ENCODE measurements around the gene ECE1. TPM values are rescaled to one million over a fixed set of nuclear protein-coding genes. Genes with fewer than 3 reads are reported as not detected.

The ECE1 gene
- total RNA-seq, 4 donors from 2014 or later, result 45.6 to 175 (median 59.1) TPM

- H3K9me3 ChIP-seq, result no peaks in the 10 kb centered on the region
- H3K4me3 ChIP-seq, result no peak overlapping the region
- no peaks in the 10 kb centered on the region for H3K27me3 ChIP-seq
- H3K27ac ChIP-seq, result peak overlapping the region; percentile 85 to 93
- H3K36me3 ChIP-seq, result no peaks in the 10 kb centered on the region
- intact Hi-C loops (cut with DNase I; ENCODE audit: low total_unique reads), result no loop called here
- TF ChIP-seq POLR2A (IDR thresholded peaks at IDR 0.05) (no peak), CTCF (IDR thresholded peaks at IDR 0.05) (no peak)
- peaks cover 27 to 49% of the 10 kb centered on the region in 2 donors for H3K4me1 ChIP-seq
- no peak for DNase-seq
These were observed 30.3 kb upstream of the ECE1 start for GRCh38 chr1:21320410-21321108.

- H3K27ac ChIP-seq, result peak overlapping the region; percentile 85 to 93
- H3K9me3 ChIP-seq, result no peaks in the 10 kb centered on the region
- no peak overlapping the region for H3K4me3 ChIP-seq
- TF ChIP-seq CTCF (IDR thresholded peaks at IDR 0.05) (no peak), POLR2A (IDR thresholded peaks at IDR 0.05) (no peak)
- peak in 1 of 2 donors; percentile 49 for DNase-seq
- H3K4me1 ChIP-seq, result peaks cover 20 to 44% of the 10 kb centered on the region in 2 donors
- no peaks in the 10 kb centered on the region for H3K36me3 ChIP-seq
- intact Hi-C loops (cut with DNase I; ENCODE audit: low total_unique reads), result no loop called here
- no peaks in the 10 kb centered on the region for H3K27me3 ChIP-seq
These were observed 29.5 kb upstream of the ECE1 start for GRCh38 chr1:21319447-21320407.

GRCh38 chr1:21318714-21319159 lies 28.5 kb upstream of the ECE1 start:
- Histone ChIP-seq H3K27ac (peak overlapping the region; percentile 85 to 93), H3K9me3 (no peaks in the 10 kb centered on the region), H3K36me3 (no peaks in the 10 kb centered on the region), H3K4me3 (no peak overlapping the region), H3K4me1 (peaks cover 20 to 52% of the 10 kb centered on the region in 2 donors), H3K27me3 (no peaks in the 10 kb centered on the region)
- intact Hi-C loops (cut with DNase I; ENCODE audit: low total_unique reads), result no loop called here
- DNase-seq, result peak; percentile 99
- peak in 1 of 2 donors; percentile 31 for TF ChIP-seq POLR2A (IDR thresholded peaks at IDR 0.05)
- no peak for TF ChIP-seq CTCF (IDR thresholded peaks at IDR 0.05)

- no peak for DNase-seq
- TF ChIP-seq POLR2A (IDR thresholded peaks at IDR 0.05) (no peak), CTCF (IDR thresholded peaks at IDR 0.05) (no peak)
- intact Hi-C loops (cut with DNase I; ENCODE audit: low total_unique reads), result no loop called here
- Histone ChIP-seq H3K4me1 (peaks cover 23 to 52% of the 10 kb centered on the region in 2 donors), H3K9me3 (no peaks in the 10 kb centered on the region), H3K27ac (peak overlapping the region; percentile 85 to 93), H3K27me3 (no peaks in the 10 kb centered on the region), H3K36me3 (no peaks in the 10 kb centered on the region), H3K4me3 (no peak overlapping the region)
These were observed 27.9 kb upstream of the ECE1 start for GRCh38 chr1:21318057-21318713.

Data from uterus (tissue), 4 donors.